Neural progenitor cell (in vitro differentiated cells): Measurements from ENCODE around the gene RAPGEF5.

Experiments used
- EZH2 ChIP-seq: fragments of 200-600 bp; sonication (generic); IDR thresholded peaks from 2 replicates; pipeline ENCODE4 v1.6.1; 2017; ENCODE audit warnings: antibody characterized with exemption, mild to moderate bottlenecking, moderate library complexity
- EZH2phosphoT487 ChIP-seq: fragments of 200-600 bp; sonication (generic); IDR thresholded peaks from 2 replicates; pipeline ENCODE4 v1.6.1; 2017; ENCODE audit warnings: antibody characterized with exemption
- TF ChIP-seq, protein P1 (sequence below): fragments of 200-600 bp; sonication (generic); IDR thresholded peaks from 2 replicates; pipeline ENCODE4 v1.5.1; 2017; ENCODE audit warnings: antibody characterized with exemption, mild to moderate bottlenecking

DNA sequence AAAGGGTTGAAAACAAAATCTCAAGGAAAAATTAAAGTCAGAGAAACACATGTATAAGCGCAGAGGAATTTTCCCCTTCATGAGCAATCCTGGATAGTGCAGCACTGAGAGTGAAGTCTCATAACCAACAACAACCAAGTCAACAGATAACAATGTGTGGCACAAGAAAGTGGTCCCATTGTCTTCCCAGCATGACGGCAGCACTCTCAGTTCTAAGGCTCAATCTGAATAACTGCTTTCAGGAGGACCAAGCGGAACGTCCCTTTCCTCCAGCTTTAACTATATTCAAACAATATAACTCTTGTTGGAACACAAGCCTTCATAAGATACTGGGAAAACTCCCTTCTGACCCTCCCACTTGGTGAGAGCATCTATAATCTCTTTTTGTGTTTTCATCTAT lies 137.9 kb downstream of the RAPGEF5 start:
- TF ChIP-seq, protein P1, sequence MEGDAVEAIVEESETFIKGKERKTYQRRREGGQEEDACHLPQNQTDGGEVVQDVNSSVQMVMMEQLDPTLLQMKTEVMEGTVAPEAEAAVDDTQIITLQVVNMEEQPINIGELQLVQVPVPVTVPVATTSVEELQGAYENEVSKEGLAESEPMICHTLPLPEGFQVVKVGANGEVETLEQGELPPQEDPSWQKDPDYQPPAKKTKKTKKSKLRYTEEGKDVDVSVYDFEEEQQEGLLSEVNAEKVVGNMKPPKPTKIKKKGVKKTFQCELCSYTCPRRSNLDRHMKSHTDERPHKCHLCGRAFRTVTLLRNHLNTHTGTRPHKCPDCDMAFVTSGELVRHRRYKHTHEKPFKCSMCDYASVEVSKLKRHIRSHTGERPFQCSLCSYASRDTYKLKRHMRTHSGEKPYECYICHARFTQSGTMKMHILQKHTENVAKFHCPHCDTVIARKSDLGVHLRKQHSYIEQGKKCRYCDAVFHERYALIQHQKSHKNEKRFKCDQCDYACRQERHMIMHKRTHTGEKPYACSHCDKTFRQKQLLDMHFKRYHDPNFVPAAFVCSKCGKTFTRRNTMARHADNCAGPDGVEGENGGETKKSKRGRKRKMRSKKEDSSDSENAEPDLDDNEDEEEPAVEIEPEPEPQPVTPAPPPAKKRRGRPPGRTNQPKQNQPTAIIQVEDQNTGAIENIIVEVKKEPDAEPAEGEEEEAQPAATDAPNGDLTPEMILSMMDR: no peak
- TF ChIP-seq EZH2: no peak
- no peak for TF ChIP-seq EZH2phosphoT487
